Measurements from ENCODE around the gene PLCD4. TPM values are rescaled to one million over a fixed set of nuclear protein-coding genes. Genes with fewer than 3 reads are reported as not detected.

The PLCD4 gene
- total RNA-seq, 1 donor from 2014 or later: 0.08 TPM

DNA sequence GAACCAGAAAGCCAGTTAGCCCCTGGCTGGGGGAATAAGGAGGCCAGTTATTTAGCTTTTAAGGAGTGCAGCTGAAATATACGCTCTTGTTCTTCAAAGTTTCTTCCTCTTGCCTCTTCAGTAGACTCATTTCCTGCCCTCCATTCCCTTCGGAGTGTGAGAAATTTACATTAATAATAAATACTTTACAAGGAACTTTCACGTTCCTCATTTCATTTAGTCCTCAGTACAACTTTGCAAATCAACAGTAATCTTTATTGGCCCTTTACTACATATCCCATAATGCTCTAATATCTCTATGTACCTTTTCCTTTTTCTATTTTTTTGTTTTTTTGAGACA is 15.6 kb downstream of the PLCD4 start:
- DNase-seq (ENCODE audit: low read depth): no peak
- TF ChIP-seq, protein P1, sequence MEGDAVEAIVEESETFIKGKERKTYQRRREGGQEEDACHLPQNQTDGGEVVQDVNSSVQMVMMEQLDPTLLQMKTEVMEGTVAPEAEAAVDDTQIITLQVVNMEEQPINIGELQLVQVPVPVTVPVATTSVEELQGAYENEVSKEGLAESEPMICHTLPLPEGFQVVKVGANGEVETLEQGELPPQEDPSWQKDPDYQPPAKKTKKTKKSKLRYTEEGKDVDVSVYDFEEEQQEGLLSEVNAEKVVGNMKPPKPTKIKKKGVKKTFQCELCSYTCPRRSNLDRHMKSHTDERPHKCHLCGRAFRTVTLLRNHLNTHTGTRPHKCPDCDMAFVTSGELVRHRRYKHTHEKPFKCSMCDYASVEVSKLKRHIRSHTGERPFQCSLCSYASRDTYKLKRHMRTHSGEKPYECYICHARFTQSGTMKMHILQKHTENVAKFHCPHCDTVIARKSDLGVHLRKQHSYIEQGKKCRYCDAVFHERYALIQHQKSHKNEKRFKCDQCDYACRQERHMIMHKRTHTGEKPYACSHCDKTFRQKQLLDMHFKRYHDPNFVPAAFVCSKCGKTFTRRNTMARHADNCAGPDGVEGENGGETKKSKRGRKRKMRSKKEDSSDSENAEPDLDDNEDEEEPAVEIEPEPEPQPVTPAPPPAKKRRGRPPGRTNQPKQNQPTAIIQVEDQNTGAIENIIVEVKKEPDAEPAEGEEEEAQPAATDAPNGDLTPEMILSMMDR (IDR thresholded peaks at IDR 0.05; ENCODE audit: insufficient read depth, low read length, poor library complexity, severe bottlenecking): no peak
- Histone ChIP-seq H3K27me3 (ENCODE audit: control insufficient read depth, insufficient read depth, low read length) (no peaks in the 10 kb centered on the region), H3K4me3 (ENCODE audit: low read depth, low read length) (no peak overlapping the region), H3K36me3 (ENCODE audit: control insufficient read depth, insufficient read depth, low read length) (no peaks in the 10 kb centered on the region)

DNA sequence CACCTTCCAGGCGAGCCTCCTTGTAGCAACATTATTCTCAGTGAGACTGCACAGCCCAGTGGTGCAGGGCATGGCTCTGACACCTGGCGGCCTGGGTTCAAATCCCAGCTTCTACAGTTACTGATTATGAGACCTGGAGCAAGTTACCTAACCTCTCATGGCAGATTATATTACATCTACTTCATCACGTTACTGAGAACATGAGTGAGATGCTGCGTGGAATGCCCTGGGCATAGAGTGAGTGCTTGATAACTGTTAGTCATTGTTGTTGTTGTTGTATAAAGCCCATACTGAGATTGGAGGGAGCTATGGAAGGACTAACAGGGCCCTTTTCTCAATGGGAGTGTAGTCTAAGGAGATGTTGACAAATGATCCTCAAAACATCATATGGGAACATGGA is 18.7 kb downstream of the PLCD4 start:
- H3K27me3 ChIP-seq (ENCODE audit: control insufficient read depth, insufficient read depth, low read length): no peaks in the 10 kb centered on the region
- TF ChIP-seq, protein P1 (IDR thresholded peaks at IDR 0.05; ENCODE audit: insufficient read depth, low read length, poor library complexity, severe bottlenecking): no peak
- no peaks in the 10 kb centered on the region for H3K36me3 ChIP-seq (ENCODE audit: control insufficient read depth, insufficient read depth, low read length)
- no peak for DNase-seq (ENCODE audit: low read depth)
- no peak overlapping the region for H3K4me3 ChIP-seq (ENCODE audit: low read depth, low read length)

DNA sequence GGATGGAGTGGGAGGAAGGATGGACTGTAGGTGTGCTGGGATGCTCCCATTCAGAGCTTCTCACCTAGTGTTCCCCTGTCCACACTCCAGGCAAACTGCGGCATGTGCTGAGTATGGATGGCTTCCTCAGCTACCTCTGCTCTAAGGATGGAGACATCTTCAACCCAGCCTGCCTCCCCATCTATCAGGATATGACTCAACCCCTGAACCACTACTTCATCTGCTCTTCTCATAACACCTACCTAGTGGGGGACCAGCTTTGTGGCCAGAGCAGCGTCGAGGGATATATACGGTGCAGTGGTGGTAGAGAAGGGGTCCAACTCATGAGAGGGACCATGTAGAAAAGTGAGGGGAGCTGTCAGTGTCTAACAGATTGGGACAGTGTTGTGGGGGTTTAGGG is 20.2 kb downstream of the PLCD4 start:
- no peak for DNase-seq (ENCODE audit: low read depth)
- Histone ChIP-seq H3K36me3 (ENCODE audit: control insufficient read depth, insufficient read depth, low read length) (no peaks in the 10 kb centered on the region), H3K4me3 (ENCODE audit: low read depth, low read length) (no peak overlapping the region), H3K27me3 (ENCODE audit: control insufficient read depth, insufficient read depth, low read length) (no peaks in the 10 kb centered on the region)
- TF ChIP-seq, protein P1 (IDR thresholded peaks at IDR 0.05; ENCODE audit: insufficient read depth, low read length, poor library complexity, severe bottlenecking): no peak

DNA sequence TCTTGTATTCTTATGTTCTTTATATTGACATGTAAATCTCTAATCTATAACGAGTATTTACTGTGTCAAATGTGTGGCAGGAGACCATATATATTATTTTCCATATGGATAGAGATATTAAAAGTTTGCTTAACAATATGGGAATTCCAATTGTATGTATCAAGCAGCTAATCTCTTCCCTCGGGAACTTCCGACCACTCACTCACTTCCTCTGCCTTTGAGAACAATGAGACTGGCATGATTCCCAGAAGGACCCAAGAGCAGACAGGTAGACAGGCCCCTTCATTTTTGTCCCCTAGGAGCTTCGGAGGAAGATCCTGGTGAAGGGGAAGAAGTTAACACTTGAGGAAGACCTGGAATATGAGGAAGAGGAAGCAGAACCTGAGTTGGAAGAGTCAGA is 24.1 kb downstream of the PLCD4 start:
- Histone ChIP-seq H3K36me3 (ENCODE audit: control insufficient read depth, insufficient read depth, low read length) (no peaks in the 10 kb centered on the region), H3K4me3 (ENCODE audit: low read depth, low read length) (no peak overlapping the region), H3K27me3 (ENCODE audit: control insufficient read depth, insufficient read depth, low read length) (no peaks in the 10 kb centered on the region)
- DNase-seq (ENCODE audit: low read depth): no peak
- TF ChIP-seq, protein P1 (IDR thresholded peaks at IDR 0.05; ENCODE audit: insufficient read depth, low read length, poor library complexity, severe bottlenecking): no peak

DNA sequence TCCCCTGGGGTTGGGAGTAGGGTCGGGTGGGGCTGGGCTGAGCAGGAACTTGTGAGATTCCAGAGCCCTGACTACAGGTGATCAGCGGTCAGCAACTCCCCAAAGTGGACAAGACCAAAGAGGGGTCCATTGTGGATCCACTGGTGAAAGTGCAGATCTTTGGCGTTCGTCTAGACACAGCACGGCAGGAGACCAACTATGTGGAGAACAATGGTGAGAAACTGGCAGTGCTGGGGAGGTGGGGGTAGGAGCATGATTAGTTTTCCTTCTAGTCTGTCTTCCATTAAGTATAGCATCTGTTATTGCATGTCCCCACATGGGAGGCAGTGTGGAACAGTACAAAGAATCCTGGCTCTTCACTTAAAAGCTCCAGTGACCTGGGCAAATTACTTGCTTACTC is 28.0 kb downstream of the PLCD4 start:
- TF ChIP-seq, protein P1 (IDR thresholded peaks at IDR 0.05; ENCODE audit: insufficient read depth, low read length, poor library complexity, severe bottlenecking): no peak
- Histone ChIP-seq H3K36me3 (ENCODE audit: control insufficient read depth, insufficient read depth, low read length) (peaks cover 1% of the 10 kb centered on the region), H3K27me3 (ENCODE audit: control insufficient read depth, insufficient read depth, low read length) (no peaks in the 10 kb centered on the region), H3K4me3 (ENCODE audit: low read depth, low read length) (no peak overlapping the region)
- DNase-seq (ENCODE audit: low read depth): no peak

DNA sequence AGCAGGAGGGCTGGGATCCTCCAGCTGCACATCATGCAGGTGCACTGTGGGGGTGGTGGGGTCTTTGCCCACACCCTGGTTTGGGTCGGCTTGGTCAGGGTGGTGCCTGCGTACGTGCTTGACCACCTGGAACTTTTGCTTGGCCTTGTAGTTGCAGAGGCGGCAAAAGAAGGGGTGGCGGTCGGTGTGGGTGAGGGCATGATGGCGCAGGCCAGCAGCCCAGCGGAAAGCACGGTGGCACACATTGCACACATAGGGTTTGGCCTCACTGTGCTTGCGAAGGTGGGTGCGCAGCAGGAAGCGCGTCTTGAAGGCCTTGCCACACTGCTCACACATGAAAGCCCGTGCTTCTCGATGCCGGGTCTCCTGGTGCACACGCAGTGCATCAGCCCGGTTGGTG is 30.7 kb downstream of the PLCD4 start:
- no peak for DNase-seq (ENCODE audit: low read depth)
- Histone ChIP-seq H3K27me3 (ENCODE audit: control insufficient read depth, insufficient read depth, low read length) (no peaks in the 10 kb centered on the region), H3K4me3 (ENCODE audit: low read depth, low read length) (no peak overlapping the region), H3K36me3 (ENCODE audit: control insufficient read depth, insufficient read depth, low read length) (peaks cover 4% of the 10 kb centered on the region)
- TF ChIP-seq, protein P1 (IDR thresholded peaks at IDR 0.05; ENCODE audit: insufficient read depth, low read length, poor library complexity, severe bottlenecking): no peak

Measured in kidney epithelial cell (primary cell).